ENCODE data around the gene TTC34.

TTC34 gene

GRCh38 chr1:2801535-2802291 lies at the start of gene TTC34:
Gene TTC34 (minus strand): TSS chr1:2801693. CDS start chr1:2800827, 866 bp downstream.
- in situ Hi-C loops (cut with MboI; ENCODE audit: low pct_unique_long_range_greater_than_20kb, low sequenced_read_pairs, unreplicated experiment): no loop called here
- DNase-seq (ENCODE audit: low spot score): no peak
- TF ChIP-seq CTCF (IDR thresholded peaks at IDR 0.05; ENCODE audit: extremely low read depth, insufficient read depth, missing control alignments): no peak

GRCh38 chr1:2850502-2850901 lies 49.0 kb upstream of the TTC34 start:
- TF ChIP-seq CTCF (IDR thresholded peaks at IDR 0.05; ENCODE audit: extremely low read depth, insufficient read depth, missing control alignments): no peak
- in situ Hi-C loops (cut with MboI; ENCODE audit: low pct_unique_long_range_greater_than_20kb, low sequenced_read_pairs, unreplicated experiment): no loop called here
- DNase-seq (ENCODE audit: low spot score): no peak

- in situ Hi-C loops (cut with MboI; ENCODE audit: low pct_unique_long_range_greater_than_20kb, low sequenced_read_pairs, unreplicated experiment): no loop called here
- no peak for DNase-seq (ENCODE audit: low spot score)
- no peak for TF ChIP-seq CTCF (IDR thresholded peaks at IDR 0.05; ENCODE audit: extremely low read depth, insufficient read depth, missing control alignments)
Measured at GRCh38 chr1:2848006-2848670, 46.6 kb upstream of the TTC34 start.

- no peak for DNase-seq (ENCODE audit: low spot score)
- TF ChIP-seq CTCF (IDR thresholded peaks at IDR 0.05; ENCODE audit: extremely low read depth, insufficient read depth, missing control alignments): no peak
- in situ Hi-C loops (cut with MboI; ENCODE audit: low pct_unique_long_range_greater_than_20kb, low sequenced_read_pairs, unreplicated experiment): no loop called here
Measured at GRCh38 chr1:2847086-2847985, 45.8 kb upstream of the TTC34 start.

- no peak for DNase-seq (ENCODE audit: low spot score)
- in situ Hi-C loops (cut with MboI; ENCODE audit: low pct_unique_long_range_greater_than_20kb, low sequenced_read_pairs, unreplicated experiment): no loop called here
- no peak for TF ChIP-seq CTCF (IDR thresholded peaks at IDR 0.05; ENCODE audit: extremely low read depth, insufficient read depth, missing control alignments)
Measured at GRCh38 chr1:2845869-2846268, 44.4 kb upstream of the TTC34 start.

- in situ Hi-C loops (cut with MboI; ENCODE audit: low pct_unique_long_range_greater_than_20kb, low sequenced_read_pairs, unreplicated experiment): no loop called here
- TF ChIP-seq CTCF (IDR thresholded peaks at IDR 0.05; ENCODE audit: extremely low read depth, insufficient read depth, missing control alignments): no peak
- no peak for DNase-seq (ENCODE audit: low spot score)
Measured at GRCh38 chr1:2840036-2840809, 38.7 kb upstream of the TTC34 start.

Data from GM13977 (cell line).